NCI-H2196 treated with DMSO at 0.1 percent for 48 hours (cell line): ENCODE measurements around the gene XIRP2.
"Not testable (repeated sequence)": the region's sequence is repeated elsewhere in the genome, so short reads cannot be mapped to it uniquely, and the experiment has no call there.

Source experiments
- DNase-seq: peaks from one replicate; lab custom pipeline; 2025; ENCODE audit not compliant: unreplicated experiment; lab: John Stamatoyannopoulos, UW

The XIRP2 gene

DNA sequence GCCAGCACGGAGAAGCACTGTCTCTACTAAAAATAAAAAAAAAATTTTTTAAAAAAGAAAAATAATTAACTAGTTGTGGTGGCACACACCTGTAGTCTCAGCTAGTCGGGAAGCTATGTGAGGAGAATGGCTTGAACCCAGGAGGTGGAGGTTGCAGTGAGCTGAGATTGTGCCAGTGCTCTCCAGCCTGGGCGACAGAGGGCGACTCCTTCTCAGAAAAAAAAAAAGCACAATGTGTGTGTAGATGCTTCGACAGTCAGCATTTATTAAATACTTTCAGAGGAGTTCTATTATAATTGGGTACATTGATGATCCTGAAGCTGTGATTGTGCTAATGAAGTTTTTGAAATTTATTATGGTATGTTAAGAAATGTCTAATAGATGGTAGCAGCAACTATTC lies 46.5 kb downstream of the XIRP2 start:
- DNase-seq = no peak

DNA sequence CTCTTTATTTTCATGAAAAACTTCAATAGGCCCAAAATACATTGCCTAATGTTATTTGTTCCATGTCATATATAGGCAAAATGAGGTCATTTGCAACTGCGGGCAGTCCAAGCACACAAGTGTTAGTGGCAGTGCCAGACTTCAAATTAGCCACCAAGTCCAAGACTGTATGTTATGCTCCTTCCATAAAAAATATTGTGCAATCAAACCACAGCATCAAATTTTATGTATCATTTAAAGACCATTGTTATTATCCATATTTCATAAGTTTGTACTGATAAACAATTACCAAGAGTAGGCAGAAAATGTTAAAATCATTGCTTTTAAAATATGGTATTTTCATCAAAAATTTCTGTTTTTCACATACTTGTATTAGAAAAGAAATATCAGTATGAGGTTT lies 54.1 kb downstream of the XIRP2 start:
- DNase-seq = no peak

DNA sequence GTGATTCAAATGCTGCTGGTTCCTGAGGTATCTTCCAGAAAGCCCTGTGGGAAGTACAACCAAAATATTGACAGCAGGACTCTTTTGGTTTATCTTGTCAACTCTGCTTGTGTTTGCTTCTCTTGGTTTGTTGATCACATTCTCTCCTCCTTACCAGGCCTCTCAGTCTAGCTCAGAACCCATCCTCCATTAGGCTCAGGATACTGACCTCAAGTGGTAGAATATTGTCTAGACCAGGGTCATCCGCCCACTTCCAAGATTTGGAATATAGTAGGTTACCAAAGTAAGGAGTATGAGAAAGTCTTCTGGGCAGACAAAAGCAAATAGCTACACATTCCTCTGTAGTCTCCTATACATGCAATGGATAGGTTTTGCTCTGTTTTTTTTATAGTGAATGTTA lies 56.6 kb downstream of the XIRP2 start:
- no peak for DNase-seq

DNA sequence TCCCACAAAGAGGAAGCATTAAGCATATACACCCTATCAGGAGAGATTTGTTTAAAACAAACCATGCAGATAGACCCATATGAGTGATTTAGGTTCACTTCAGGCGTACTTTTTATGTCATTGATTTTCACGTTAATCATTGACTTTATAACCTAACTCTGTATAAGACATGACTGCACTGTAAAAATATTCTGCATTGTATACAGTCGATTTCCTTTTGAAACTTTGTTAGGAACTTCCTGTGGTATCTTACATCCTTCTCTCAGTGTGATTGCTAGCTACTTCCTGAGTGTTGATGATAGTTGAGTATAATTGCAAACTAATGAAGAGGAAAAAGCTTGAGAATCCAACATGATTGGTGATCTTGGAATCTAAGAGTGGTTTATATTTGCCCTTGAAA lies 69.4 kb downstream of the XIRP2 start:
- no peak for DNase-seq

DNA sequence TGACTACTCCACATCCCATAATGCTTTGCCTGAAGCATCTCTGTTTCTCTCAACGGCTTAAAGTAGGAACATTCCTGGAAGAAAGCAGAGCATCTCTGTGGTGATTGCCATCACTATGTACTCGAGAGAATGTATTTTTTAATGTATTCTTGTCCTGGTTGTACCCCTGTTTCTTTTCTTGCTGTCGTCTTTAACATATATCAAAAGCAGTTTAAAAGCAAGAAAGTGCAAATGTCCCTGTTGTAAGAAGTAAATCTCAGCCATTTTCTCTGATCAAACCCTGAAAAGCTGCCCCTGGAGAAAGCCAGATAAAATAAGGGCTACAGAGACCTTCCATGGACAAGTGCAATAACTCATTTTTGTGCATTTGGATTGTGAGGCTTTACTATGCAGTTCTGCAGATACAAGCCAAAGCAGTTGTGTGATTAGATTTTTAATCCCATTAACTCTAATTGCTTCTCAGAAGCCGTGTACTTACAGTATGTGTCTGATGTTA lies 70.8 kb downstream of the XIRP2 start:
- DNase-seq = no peak

DNA sequence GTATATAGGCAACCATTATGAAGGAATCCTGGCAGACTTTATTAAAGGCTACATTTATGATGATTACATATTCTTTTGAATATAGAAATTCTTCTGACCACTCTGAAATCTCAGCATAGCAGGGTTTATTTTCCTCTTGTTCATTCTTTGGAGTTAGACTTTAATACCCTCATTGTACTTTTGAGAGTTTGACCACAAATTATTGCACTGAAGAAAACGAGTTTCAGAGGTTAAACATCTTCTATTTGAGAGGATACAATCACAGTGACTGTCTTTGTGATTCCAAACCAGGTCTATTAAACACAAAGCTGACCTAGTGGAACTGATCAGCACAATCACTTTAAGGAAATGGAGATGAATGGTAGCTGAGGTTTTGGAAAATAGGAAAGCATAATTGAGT lies 71.3 kb downstream of the XIRP2 start:
- DNase-seq = no peak

DNA sequence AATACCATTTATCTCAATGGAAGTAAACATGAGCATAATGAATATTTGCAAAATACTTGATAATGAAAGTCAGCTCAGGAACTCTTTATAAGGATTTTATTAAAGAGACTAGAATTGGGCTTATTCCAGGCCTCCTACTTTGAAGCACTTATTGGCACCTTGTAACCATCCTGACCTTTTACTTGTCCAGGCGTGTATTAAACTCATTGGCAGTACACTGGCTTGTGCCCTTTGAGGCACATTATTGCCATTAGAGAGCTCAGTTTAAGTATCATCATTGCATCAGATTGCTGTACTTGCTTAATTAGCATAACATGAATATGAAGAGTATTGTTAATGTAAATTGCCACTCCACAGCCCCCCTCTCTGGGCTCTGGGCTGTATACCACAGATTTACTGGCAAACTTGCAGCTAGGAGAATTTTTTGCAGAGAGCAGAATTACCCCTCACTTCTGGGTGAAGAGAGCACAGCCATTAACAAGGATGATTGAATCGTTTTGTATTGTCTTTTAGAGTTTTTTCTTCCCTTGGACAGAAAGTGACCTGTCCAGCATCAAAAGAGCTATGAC lies 72.5 kb downstream of the XIRP2 start:
- DNase-seq = no peak

DNA sequence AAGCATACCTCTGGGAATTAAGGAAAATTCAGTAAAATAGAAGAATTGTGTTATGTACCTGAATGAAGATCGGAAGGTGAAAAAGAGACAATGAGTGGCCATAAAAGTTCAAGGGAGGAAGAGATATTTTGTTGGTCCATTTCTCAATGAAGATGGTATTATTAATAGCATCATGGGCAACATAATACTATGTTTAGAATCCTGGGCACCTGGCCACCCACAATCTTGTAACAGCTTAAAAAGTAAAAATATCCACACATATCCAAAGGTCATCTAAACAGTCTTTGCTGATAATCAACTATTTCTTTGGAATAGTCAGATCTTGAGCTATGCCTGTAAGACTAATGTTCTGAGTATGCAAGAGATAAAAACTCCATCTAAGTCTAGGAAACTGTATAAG lies 73.7 kb downstream of the XIRP2 start:
- DNase-seq = no peak

DNA sequence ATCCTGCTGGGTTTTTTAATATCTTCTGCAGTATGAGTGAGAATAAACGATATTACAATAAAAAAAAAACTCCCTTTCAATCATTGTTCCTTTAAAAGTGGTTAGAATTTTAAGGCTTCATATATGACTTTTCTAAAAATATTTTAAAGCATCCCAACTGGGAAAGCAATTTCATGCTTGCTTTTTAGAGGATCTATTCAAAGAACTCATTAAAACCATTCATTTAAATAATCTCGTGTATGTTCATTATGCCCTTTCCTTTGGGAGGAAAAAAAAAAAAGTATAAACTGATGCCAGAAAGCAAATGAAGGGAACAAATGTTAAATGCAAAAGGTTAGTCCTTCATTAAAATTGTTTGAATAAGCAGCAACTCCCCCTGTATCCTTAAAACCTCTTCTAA lies 81.2 kb downstream of the XIRP2 start:
- no peak for DNase-seq

DNA sequence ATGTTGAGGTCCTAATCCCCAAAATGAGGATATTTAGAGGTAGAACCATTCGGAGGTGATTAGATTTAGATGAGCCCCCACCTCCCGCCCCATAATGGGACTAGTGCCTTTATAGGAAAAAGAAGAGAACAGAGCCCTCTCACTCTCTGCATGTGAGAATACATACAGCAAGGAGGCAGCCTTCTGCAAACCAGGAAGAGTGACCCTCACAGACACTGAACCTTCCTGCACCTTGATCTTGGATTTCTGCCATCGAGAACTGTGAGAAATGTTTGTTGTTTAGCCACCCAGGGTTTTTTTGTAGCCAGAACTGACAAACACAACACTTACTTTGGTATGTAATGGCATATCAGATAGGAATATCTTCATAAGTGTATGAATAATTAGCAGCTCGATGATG lies 83.7 kb downstream of the XIRP2 start:
- DNase-seq = no peak

DNA sequence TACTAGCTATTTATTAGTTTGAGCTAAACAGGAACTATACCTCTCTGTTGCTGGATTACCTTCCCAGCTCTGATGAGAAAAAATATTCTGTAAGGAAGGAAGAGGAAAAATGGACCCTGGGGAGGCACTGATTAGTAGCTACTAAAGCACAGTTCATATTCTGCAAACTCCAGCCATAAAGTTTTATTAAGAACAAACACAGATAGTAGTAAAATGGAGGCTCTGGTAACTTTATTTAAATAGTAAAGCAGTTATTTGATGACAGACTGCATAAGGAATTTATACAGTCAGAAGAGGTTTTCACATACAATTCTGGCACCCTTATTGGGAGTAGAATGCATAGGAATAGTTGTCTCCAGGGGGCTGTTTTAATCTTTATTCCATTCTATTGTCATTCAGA lies 84.1 kb downstream of the XIRP2 start:
- DNase-seq = no peak

DNA sequence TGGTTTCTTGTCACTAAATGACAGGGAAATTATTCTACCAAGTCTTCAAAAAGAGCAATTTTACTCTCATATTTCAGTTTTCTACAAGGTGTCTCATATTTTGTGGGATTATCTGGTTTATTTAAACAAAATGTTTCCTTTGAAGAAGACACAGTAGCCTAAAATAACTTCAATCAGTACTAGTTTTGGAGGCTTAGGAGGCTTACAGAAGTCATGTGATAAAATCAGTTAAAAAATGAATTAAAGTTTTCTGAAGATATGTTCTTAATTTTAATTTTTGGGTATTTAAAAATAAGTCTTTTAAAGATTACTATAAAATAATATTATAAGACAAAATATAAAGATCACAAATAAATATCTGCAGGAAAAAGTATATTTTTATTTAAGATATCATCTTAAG lies 95.9 kb downstream of the XIRP2 start:
- no peak for DNase-seq

DNA sequence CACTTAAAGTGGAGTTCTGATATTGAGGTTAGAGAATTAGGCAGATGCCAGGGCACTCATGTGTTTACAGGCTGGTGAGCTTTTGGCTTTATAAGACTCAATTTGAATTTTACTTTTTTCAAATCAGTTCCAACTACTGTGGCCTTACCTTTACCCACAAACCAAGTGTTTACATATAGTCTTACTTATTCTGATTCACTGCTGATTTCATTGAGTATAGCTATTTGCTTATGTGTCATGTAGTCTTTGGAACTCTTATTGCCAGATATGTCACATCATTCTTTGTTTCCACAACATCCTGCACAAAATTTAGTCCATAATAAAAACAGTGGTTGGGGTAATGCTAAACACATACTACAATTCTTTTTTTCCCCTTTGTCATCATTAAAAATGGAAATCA lies 96.5 kb downstream of the XIRP2 start:
- DNase-seq = no peak

DNA sequence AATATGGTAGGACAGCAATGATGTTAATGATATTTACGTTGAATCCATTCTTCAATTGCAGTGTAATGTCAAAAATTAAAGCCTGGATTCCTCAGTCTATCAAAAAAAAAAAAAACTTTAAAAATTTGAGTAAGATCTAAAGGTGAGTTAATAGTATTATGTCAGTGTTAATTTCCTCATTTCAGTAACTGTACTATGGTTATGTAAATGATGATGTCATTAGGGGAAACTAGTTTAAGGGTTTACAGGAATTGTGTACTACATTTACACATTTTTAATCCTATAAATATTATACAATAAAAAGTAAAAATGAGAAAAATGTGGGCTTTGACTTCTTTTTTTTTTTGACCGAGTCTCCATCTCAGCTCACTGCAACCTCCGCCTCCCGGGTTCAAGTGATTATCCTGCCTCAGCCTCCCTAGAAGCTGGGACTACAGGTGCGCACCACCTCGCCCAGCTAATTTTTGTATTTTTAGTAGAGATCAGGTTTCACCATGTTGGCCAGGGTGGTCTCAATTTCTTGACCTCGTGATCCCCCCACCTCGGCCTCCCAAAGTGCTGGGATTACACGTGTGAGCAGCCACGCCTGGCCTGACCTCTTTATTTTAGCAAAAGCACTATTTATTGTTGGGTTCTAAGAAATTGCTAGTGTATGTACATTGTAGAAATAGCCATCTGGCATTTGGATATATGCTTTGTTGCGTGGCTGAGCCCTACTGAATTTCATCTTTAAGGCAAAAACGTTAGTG lies 106.5 kb downstream of the XIRP2 start:
- DNase-seq = no peak

DNA sequence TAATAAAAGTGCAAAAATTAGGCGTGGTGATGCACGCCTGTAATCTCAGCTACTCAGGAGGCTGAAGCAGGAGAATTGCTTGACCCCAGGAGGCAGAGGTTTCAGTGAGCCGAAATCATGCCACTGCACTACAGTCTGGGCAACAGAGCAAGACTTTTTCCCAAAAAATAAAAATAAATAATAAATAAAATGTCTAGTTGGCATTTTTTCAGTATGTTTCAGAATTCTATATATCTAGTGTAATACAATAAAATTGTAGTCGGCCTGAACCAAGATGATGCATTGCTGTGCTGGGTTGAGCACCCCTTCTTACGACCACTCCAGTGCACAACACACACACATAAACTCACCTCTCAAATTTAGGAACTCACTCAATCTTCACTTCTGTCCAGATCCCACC lies 108.2 kb downstream of the XIRP2 start:
- DNase-seq = no peak

DNA sequence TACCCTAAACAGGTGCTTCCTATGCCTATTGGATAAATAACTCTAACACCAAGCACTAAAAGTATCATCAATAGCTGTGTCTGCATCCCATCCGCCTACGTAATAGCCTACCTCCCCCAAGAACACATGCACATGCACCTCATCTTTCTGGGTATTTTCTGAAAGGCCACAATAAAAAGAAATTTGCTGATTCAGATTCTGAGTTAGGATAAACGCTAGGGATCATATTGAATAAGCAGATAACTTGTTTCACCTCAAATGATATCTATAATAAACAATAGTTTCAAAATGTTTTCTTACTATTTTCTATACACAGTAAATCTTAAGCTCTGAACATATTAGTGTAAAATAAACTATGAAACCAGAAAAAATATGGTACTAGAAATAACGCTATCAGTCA lies 112.9 kb downstream of the XIRP2 start:
- DNase-seq = no peak

DNA sequence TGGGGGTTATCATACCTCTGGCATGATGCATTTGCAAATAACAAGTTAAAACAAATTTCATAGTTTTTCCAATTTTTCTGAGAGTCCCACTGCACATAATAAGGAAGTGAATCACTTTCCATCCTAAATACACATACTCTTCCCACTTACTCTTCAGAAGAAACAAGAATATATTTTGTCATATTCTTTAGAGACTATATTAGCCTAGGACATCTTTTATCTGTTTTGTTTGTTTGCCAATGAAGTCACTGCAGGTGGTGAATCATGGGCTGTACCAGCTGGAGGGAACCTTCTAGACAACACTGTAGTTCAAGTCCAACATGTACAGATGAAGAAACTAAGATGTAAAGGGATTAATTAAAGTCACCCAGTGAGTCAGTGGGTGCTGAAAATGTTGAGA lies 116.8 kb downstream of the XIRP2 start:
- no peak for DNase-seq

DNA sequence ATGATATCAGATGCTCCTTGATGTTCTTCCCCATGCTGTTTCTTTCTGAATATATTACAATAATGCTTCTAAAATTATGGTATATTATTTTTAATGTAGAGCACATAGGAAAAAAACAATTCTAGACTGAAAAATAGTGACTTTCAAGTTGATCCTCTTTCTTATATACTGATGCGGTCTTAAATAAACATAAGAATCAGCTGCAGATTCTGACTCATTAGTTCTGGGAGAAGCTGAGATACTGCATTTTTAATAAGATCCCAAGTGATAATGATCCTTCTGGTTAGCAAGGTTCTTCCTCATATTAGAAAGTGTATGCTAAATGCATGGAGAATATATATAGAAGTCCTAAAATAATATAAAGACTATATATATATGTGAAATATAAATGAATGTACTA lies 124.9 kb downstream of the XIRP2 start:
- DNase-seq = no peak

DNA sequence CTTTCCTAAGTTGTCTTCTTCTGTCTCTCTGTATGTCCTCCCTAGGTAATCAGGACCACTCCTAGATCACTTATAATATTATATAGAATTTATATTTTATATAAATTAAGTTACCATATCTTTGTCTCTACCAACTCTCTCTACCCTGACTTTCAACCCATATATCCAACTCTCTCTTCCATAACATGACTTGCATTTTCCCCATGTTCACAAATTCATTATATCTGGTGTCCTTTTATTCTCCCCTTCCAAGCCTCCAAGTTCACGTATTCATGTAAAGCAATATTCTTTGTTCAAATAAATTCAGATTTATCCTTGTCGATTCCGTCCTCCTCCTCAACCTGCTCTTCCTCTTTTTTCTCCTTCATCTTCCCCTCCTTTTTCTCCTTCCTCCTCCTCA lies 127.5 kb downstream of the XIRP2 start:
- DNase-seq = no peak

DNA sequence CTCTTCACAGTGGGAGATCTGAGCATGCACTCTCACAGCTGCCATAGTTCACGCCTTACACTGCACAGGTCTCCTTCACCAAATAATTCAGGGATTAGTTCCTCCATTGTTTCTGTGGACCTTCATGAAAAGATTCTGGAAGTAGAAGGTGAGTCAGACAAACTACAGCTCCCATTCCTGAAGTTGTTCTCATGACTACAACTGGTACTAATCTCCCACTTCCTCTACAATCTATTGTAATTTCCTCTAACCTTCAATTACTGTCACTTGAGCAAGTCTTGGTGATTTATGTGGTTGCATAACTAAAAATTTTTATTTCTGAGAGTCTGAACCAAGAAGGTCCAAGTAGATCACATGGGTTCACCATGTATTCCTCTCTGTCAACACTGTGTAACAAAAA lies 128.7 kb downstream of the XIRP2 start:
- no peak for DNase-seq

DNA sequence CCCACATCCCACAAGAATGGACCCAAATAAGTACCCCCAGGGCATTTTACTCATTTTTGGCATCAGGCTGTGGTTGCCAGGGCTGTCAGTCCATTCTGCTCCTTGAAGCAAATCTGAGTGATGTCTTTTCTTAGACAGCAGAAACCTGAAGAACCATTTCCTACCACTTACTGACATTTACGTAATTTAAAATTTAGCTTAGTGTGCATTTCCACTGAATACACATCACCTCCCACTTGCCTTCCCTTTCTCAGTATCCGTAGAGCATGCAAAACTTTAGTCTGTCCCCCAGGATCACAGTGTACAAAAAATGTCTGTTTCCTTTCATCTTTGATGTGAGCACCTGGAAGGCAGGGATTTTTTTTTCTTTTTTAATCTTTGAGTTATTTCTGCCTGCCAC lies 130.3 kb downstream of the XIRP2 start:
- DNase-seq = no peak

DNA sequence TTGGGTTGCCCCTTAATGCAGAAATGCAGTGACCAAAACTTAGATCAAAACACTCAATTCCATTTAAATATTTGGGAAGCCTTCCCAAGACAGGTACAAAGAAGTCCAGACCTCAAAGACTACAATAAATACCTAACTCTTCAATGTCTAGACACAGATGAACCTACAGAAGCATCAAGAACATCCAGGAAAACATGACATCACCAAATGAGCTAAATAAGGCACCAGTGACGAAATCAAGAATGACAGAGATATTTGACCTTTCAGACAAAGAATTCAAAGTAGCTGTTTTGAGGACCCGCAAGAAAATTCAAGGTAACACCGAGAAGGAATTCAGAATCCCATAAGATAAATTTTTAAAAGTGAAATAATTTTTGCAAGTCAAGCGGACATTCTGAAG lies 140.2 kb downstream of the XIRP2 start:
- no peak for DNase-seq

DNA sequence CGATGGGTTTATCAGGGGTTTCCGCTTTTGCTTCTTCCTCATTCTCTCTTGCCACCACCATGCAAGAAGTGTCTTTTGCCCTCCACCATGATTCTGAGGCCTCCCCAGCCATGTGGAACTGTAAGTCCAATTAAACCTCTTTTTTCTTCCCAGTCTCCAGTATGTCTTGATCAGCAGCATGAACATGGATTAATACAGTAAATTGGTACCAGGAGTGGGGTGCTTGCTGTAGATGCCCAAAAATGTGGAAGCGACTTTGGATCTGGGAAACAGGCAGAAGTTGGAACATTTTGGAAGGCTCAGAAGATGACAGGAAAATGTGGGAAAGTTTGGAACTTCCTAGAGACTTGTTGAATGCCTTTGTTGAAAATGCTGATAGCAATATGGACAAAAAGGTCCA lies 146.7 kb downstream of the XIRP2 start:
- not testable (repeated sequence) for DNase-seq
